OCI-LY1 (cell line): ENCODE measurements around the gene OR2Z1.

Experiments
- EZH2 ChIP-seq: fragments of 200-600 bp; sonication (generic), shearing (Covaris generic); IDR thresholded peaks from 2 replicates; pipeline ENCODE4 v1.8.0; 2017; ENCODE audit warnings: borderline replicate concordance, mixed run types, mild to moderate bottlenecking, antibody characterized with exemption, low read length, moderate library complexity, mixed read lengths
- TF ChIP-seq, protein P1 (sequence below): fragments of 200-600 bp; sonication (generic), shearing (Covaris generic); IDR thresholded peaks from 2 replicates; pipeline ENCODE4 v1.5.1; 2017; ENCODE audit warnings: mild to moderate bottlenecking, antibody characterized with exemption, low read length, moderate library complexity, mixed read lengths

DNA sequence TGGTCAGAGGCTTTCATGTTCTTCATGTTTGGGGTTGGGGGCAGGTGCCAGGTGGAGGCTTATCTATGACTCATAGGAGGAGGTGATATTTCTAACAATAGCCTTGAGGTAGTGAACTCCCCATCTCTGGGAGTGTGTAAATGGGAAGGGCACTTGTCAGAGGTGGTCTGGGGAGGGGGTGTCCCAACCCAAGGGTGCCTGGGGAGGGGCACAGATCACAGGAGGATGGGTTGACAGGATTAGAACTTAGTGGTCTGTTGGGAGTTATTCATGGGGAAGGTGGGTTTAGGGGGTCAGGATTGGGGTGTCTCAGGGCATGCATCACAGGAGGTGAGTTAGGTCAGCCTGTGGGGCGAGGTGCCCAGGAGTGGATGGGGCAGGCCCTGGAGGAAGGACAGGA, 24.4 kb upstream of the OR2Z1 start:
- no peak for TF ChIP-seq EZH2
- TF ChIP-seq, protein P1, sequence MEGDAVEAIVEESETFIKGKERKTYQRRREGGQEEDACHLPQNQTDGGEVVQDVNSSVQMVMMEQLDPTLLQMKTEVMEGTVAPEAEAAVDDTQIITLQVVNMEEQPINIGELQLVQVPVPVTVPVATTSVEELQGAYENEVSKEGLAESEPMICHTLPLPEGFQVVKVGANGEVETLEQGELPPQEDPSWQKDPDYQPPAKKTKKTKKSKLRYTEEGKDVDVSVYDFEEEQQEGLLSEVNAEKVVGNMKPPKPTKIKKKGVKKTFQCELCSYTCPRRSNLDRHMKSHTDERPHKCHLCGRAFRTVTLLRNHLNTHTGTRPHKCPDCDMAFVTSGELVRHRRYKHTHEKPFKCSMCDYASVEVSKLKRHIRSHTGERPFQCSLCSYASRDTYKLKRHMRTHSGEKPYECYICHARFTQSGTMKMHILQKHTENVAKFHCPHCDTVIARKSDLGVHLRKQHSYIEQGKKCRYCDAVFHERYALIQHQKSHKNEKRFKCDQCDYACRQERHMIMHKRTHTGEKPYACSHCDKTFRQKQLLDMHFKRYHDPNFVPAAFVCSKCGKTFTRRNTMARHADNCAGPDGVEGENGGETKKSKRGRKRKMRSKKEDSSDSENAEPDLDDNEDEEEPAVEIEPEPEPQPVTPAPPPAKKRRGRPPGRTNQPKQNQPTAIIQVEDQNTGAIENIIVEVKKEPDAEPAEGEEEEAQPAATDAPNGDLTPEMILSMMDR = no peak
